Bronchial epithelial cell (primary cell): ENCODE measurements around the gene IRAK1. TPM values are rescaled to one million over a fixed set of nuclear protein-coding genes. Genes with fewer than 3 reads are reported as not detected.

Experiments used
- DNase-seq: peaks from one replicate; pipeline ENCODE4 v3.0.0-alpha.2; 2010; ENCODE audit warnings: low read depth
- FAIRE-seq: peaks from 2 replicates; lab custom pipeline; 2011; peaks lifted over from hg19 to GRCh38; lab: Jason Lieb, UNC
- H3K27me3 ChIP-seq: 2 replicates; pipeline ENCODE4 v1.5.1; 2011; ENCODE audit warnings: low read length; ENCODE audit not compliant: control insufficient read depth, insufficient read depth
- H3K36me3 ChIP-seq: 2 replicates; pipeline ENCODE4 v1.5.1; 2011; ENCODE audit warnings: low read length; ENCODE audit not compliant: control insufficient read depth, insufficient read depth
- H3K4me3 ChIP-seq: 2 replicates; pipeline ENCODE4 v1.5.1; 2011; ENCODE audit warnings: mild to moderate bottlenecking, low read depth, low read length, control low read depth
- CTCF ChIP-seq: IDR thresholded peaks from 2 replicates; pipeline ENCODE4 v1.5.1; 2011; ENCODE audit warnings: mild to moderate bottlenecking, moderate library complexity, low read length, control low read depth, inconsistent platforms; ENCODE audit not compliant: insufficient read depth, severe bottlenecking
- total RNA-seq: library from RNA; depleted of rRNA; stranded (reverse); fragments of >200 nt; gene quantifications from 2 replicates; pipeline ENCODE4 v1.2.1, GENCODE V29; 2014

The IRAK1 gene
- total RNA-seq, 1 donor from 2014 or later = 114 TPM

- Histone ChIP-seq H3K27me3 (no peaks in the 10 kb centered on the region), H3K36me3 (peaks cover 3% of the 10 kb centered on the region), H3K4me3 (no peak overlapping the region)
- peak; percentile 23 for FAIRE-seq
- DNase-seq = peak; percentile 9
- no peak for TF ChIP-seq CTCF
Observed at GRCh38 chrX:154046031-154046781, 26.5 kb upstream of the IRAK1 start.

GRCh38 chrX:154044091-154044490 lies 24.4 kb upstream of the IRAK1 start:
- DNase-seq (no peak), FAIRE-seq (no peak)
- Histone ChIP-seq H3K27me3 (no peaks in the 10 kb centered on the region), H3K36me3 (no peaks in the 10 kb centered on the region), H3K4me3 (no peak overlapping the region)
- no peak for TF ChIP-seq CTCF

GRCh38 chrX:154043003-154043763 lies 23.5 kb upstream of the IRAK1 start:
- H3K4me3 ChIP-seq = no peak overlapping the region
- H3K36me3 ChIP-seq = no peaks in the 10 kb centered on the region
- no peak for FAIRE-seq
- no peaks in the 10 kb centered on the region for H3K27me3 ChIP-seq
- peak; percentile 40 for DNase-seq
- TF ChIP-seq CTCF = no peak

- FAIRE-seq (no peak), DNase-seq (no peak)
- H3K4me3 ChIP-seq = no peak overlapping the region
- H3K27me3 ChIP-seq = no peaks in the 10 kb centered on the region
- no peaks in the 10 kb centered on the region for H3K36me3 ChIP-seq
- TF ChIP-seq CTCF = no peak
Observed at GRCh38 chrX:154040863-154041262, 21.2 kb upstream of the IRAK1 start.

- peak; percentile 83 for FAIRE-seq
- Histone ChIP-seq H3K4me3 (no peak overlapping the region), H3K27me3 (no peaks in the 10 kb centered on the region), H3K36me3 (no peaks in the 10 kb centered on the region)
- TF ChIP-seq CTCF = no peak
- peak; percentile 65 for DNase-seq
Observed at GRCh38 chrX:154040307-154040756, 20.6 kb upstream of the IRAK1 start.
